Natural killer cell (primary cell): ENCODE data around the gene TENM3. TPM values are rescaled to one million over a fixed set of nuclear protein-coding genes. Genes with fewer than 3 reads are reported as not detected.

ENCODE experiments used
- ATAC-seq, 3 donors: fragments of 150-1000 bp in 2 of 3; fragments of 200-7000 bp in 1 of 3; cut with Tn5 transposase; 1 replicate in 1 of 3; 2 replicates in 2 of 3; pipeline ENCODE4 v1.10.0; 2021; ENCODE audit warnings: mild to moderate bottlenecking in 2 of 3, moderate library complexity in 2 of 3
- DNase-seq, 2 donors: peaks; one replicate each; pipeline versions ENCODE4 v3.0.0 to v3.0.0-alpha.2; 2013 to 2021; ENCODE audit warnings: mixed read lengths in 1 of 2
- H3K27ac ChIP-seq: one replicate; pipeline ENCODE4 v1.5.1; 2013; ENCODE audit warnings: mild to moderate bottlenecking, low read length
- H3K27me3 ChIP-seq: one replicate; pipeline ENCODE4 v1.6.1; 2013; ENCODE audit warnings: low read length; ENCODE audit not compliant: control insufficient read depth, insufficient read depth
- H3K36me3 ChIP-seq: one replicate; pipeline ENCODE4 v1.6.1; 2013; ENCODE audit warnings: low read length; ENCODE audit not compliant: control insufficient read depth, insufficient read depth
- H3K4me1 ChIP-seq: one replicate; pipeline ENCODE4 v1.6.1; 2013; ENCODE audit warnings: low read length; ENCODE audit not compliant: control insufficient read depth, insufficient read depth
- H3K4me3 ChIP-seq: one replicate; pipeline ENCODE4 v1.5.1; 2013; ENCODE audit warnings: low read length
- H3K9me3 ChIP-seq: one replicate; pipeline ENCODE4 v1.6.1; 2013; ENCODE audit warnings: low read length; ENCODE audit not compliant: control insufficient read depth, insufficient read depth
- H3K27ac Mint-ChIP-seq, 2 donors: one replicate each; pipeline ENCODE4 v1.8.0; 2022; ENCODE audit warnings: mild to moderate bottlenecking in 2 of 2, mixed read lengths in 2 of 2, moderate library complexity in 1 of 2
- H3K27me3 Mint-ChIP-seq, 2 donors: one replicate each; pipeline ENCODE4 v1.8.0; 2022; ENCODE audit warnings: low read depth in 2 of 2, mixed read lengths in 2 of 2
- H3K36me3 Mint-ChIP-seq: one replicate; pipeline ENCODE4 v1.8.0; 2022; ENCODE audit warnings: mixed read lengths
- H3K4me1 Mint-ChIP-seq, 2 donors: one replicate each; pipeline ENCODE4 v1.8.0; 2022; ENCODE audit warnings: mixed read lengths in 2 of 2
- H3K4me3 Mint-ChIP-seq: one replicate; pipeline ENCODE4 v1.8.0; 2022; ENCODE audit warnings: mild to moderate bottlenecking, moderate library complexity, mixed read lengths
- H3K9me3 Mint-ChIP-seq, 2 donors: one replicate each; pipeline ENCODE4 v1.8.0; 2022; ENCODE audit warnings: mixed read lengths in 2 of 2
- CTCF ChIP-seq: fragments of 200-600 bp; IDR thresholded peaks from one replicate; pipeline ENCODE4 v1.8.0; 2022; ENCODE audit warnings: antibody characterized with exemption
- WGBS: methylation state at CpG from one replicate; pipeline ENCODE4 v1.1.7; 2013; ENCODE audit warnings: missing lambda C conversion rate; ENCODE audit not compliant: insufficient coverage; 5-methylcytosine and 5-hydroxymethylcytosine counted together
- intact Hi-C: fragments of 100-400 bp; cut with micrococcal nuclease; formaldehyde crosslinking; loops from one replicate; pipeline ENCODE4 v1.14.2; 2022
- total RNA-seq, 4 donors: library from RNA; stranded (reverse); fragments of 120-200 nt in 1 of 4; gene quantifications; one replicate each; pipeline versions ENCODE4 v1.2.3 to v1.2.4, GENCODE V29; 2013 to 2022

The TENM3 gene
- total RNA-seq, 3 donors from 2014 or later (not counting 1 experiment from before 2014, with no cell fraction given), result not detected

GRCh38 chr4:182448281-182449151 lies 205.3 kb downstream of the TENM3 start:
- no peak for TF ChIP-seq CTCF
- H3K4me1 Mint-ChIP-seq, result peaks cover 12 to 26% of the 10 kb centered on the region in 2 donors
- H3K4me3 ChIP-seq, result no peak overlapping the region
- H3K9me3 ChIP-seq, result no peaks in the 10 kb centered on the region
- H3K36me3 Mint-ChIP-seq, result peaks cover 12% of the 10 kb centered on the region
- peaks cover 56 to 70% of the 10 kb centered on the region in 2 donors for H3K27me3 Mint-ChIP-seq
- no peak overlapping the region for H3K27ac Mint-ChIP-seq
- H3K4me1 ChIP-seq, result peaks cover 8% of the 10 kb centered on the region
- ATAC-seq (peak; percentile 64 to 82 (median 64)), DNase-seq (peak in 1 of 2 donors; percentile 30)
- intact Hi-C loops, result no loop called here
- no peak overlapping the region for H3K27ac ChIP-seq
- WGBS, result 1% methylated on average over 113 of the region's 113 CpGs
- H3K9me3 Mint-ChIP-seq, result peaks cover 0 to 2% of the 10 kb centered on the region in 2 donors
- H3K36me3 ChIP-seq, result no peaks in the 10 kb centered on the region
- peaks cover 39% of the 10 kb centered on the region for H3K27me3 ChIP-seq
- H3K4me3 Mint-ChIP-seq, result peak overlapping the region; percentile 77

GRCh38 chr4:182449186-182449929 lies 206.2 kb downstream of the TENM3 start:
- peaks cover 55 to 67% of the 10 kb centered on the region in 2 donors for H3K27me3 Mint-ChIP-seq
- no peak overlapping the region for H3K27ac Mint-ChIP-seq
- Histone ChIP-seq H3K36me3 (no peaks in the 10 kb centered on the region), H3K4me3 (no peak overlapping the region), H3K27ac (no peak overlapping the region), H3K9me3 (no peaks in the 10 kb centered on the region), H3K4me1 (peaks cover 8% of the 10 kb centered on the region), H3K27me3 (peaks cover 38% of the 10 kb centered on the region)
- peaks cover 12 to 26% of the 10 kb centered on the region in 2 donors for H3K4me1 Mint-ChIP-seq
- DNase-seq, result no peak
- no peak for ATAC-seq
- intact Hi-C loops, result no loop called here
- peaks cover 0 to 2% of the 10 kb centered on the region in 2 donors for H3K9me3 Mint-ChIP-seq
- peak overlapping the region; percentile 69 for H3K4me3 Mint-ChIP-seq
- WGBS, result 2% methylated on average over 33 of the region's 34 CpGs
- peaks cover 12% of the 10 kb centered on the region for H3K36me3 Mint-ChIP-seq
- TF ChIP-seq CTCF, result no peak

GRCh38 chr4:182449930-182450439 lies 206.8 kb downstream of the TENM3 start:
- Histone ChIP-seq H3K4me1 (peaks cover 8% of the 10 kb centered on the region), H3K27ac (no peak overlapping the region), H3K27me3 (peaks cover 38% of the 10 kb centered on the region), H3K36me3 (no peaks in the 10 kb centered on the region), H3K9me3 (no peaks in the 10 kb centered on the region), H3K4me3 (no peak overlapping the region)
- Mint-ChIP-seq H3K9me3 (peaks cover 0 to 2% of the 10 kb centered on the region in 2 donors), H3K27ac (no peak overlapping the region), H3K4me3 (peak overlapping the region; percentile 69), H3K36me3 (peaks cover 12% of the 10 kb centered on the region), H3K4me1 (peaks cover 12 to 26% of the 10 kb centered on the region in 2 donors), H3K27me3 (peaks cover 55 to 65% of the 10 kb centered on the region in 2 donors)
- DNase-seq, result no peak
- TF ChIP-seq CTCF, result no peak
- intact Hi-C loops, result no loop called here
- 3% methylated on average over 3 of the region's 4 CpGs for WGBS
- ATAC-seq, result no peak
